WTC11 (cell line): ENCODE data around the gene WNK2. TPM values are rescaled to one million over a fixed set of nuclear protein-coding genes. Genes with fewer than 3 reads are reported as not detected.

ENCODE experiments used
- ATAC-seq: fragments of 200-7000 bp; cut with Tn5 transposase; 2 replicates; pipeline ENCODE4 v1.10.0; 2021; ENCODE audit warnings: mild to moderate bottlenecking, moderate library complexity
- CTCF ChIA-PET: fragments of 300-600 bp; sonication (Branson Sonifier 250); formaldehyde crosslinking; loops from one replicate; lab custom pipeline; 2021; ENCODE audit warnings: antibody characterized with exemption; lab: Charles Lee
- POLR2A ChIA-PET: fragments of 350-600 bp; sonication (Branson Sonifier 250); formaldehyde crosslinking; loops from one replicate; lab custom pipeline; 2021; ENCODE audit warnings: antibody characterized with exemption; lab: Charles Lee
- DNase-seq: peaks from one replicate; pipeline ENCODE4 v3.0.0; 2021; ENCODE audit warnings: low spot score
- H3K27ac Mint-ChIP-seq: 2 replicates; pipeline ENCODE4 v1.8.0; 2021; ENCODE audit warnings: mixed read lengths
- H3K27me3 Mint-ChIP-seq: 2 replicates; pipeline ENCODE4 v1.8.0; 2021; ENCODE audit warnings: low read depth, mild to moderate bottlenecking, moderate library complexity, mixed read lengths
- H3K36me3 Mint-ChIP-seq: 2 replicates; pipeline ENCODE4 v1.8.0; 2021; ENCODE audit warnings: mixed read lengths
- H3K4me1 Mint-ChIP-seq: 2 replicates; pipeline ENCODE4 v1.8.0; 2022; ENCODE audit warnings: mixed read lengths
- H3K4me3 Mint-ChIP-seq: 2 replicates; pipeline ENCODE4 v1.8.0; 2021; ENCODE audit warnings: mild to moderate bottlenecking, moderate library complexity, mixed read lengths
- H3K9me3 Mint-ChIP-seq: 2 replicates; pipeline ENCODE4 v1.8.0; 2021; ENCODE audit warnings: mixed read lengths
- CREB1 ChIP-seq: sonication (generic); formaldehyde crosslinking; IDR thresholded peaks from 2 replicates; pipeline ENCODE4 v1.8.0; 2023; ENCODE audit warnings: mild to moderate bottlenecking, missing genetic modification reagents
- CREM ChIP-seq: sonication (generic); formaldehyde crosslinking; IDR thresholded peaks from 2 replicates; pipeline ENCODE4 v1.8.1; 2022; ENCODE audit warnings: mild to moderate bottlenecking, missing genetic modification reagents, moderate library complexity
- ESRRA ChIP-seq: sonication (generic); formaldehyde crosslinking; IDR thresholded peaks from 2 replicates; pipeline ENCODE4 v1.8.1; 2022; ENCODE audit warnings: mild to moderate bottlenecking, missing genetic modification reagents, borderline replicate concordance
- GABPB1 ChIP-seq: sonication (generic); formaldehyde crosslinking; IDR thresholded peaks from 2 replicates; pipeline ENCODE4 v1.8.1; 2023; ENCODE audit warnings: mild to moderate bottlenecking, missing genetic modification reagents
- MYBL2 ChIP-seq: sonication (generic); formaldehyde crosslinking; IDR thresholded peaks from 2 replicates; pipeline ENCODE4 v1.8.1; 2023; ENCODE audit warnings: mild to moderate bottlenecking, moderate library complexity, missing genetic modification reagents
- NFYB ChIP-seq: sonication (generic); formaldehyde crosslinking; conservative IDR thresholded peaks from 2 replicates; pipeline ENCODE4 v1.8.0; 2022; ENCODE audit warnings: low read depth, missing genetic modification reagents
- NR1H2 ChIP-seq: sonication (generic); formaldehyde crosslinking; IDR thresholded peaks from 2 replicates; pipeline ENCODE4 v1.9.0; 2021; ENCODE audit warnings: mild to moderate bottlenecking, moderate library complexity, missing genetic modification reagents
- RORB ChIP-seq: fragments of 250-450 bp; sonication (Bioruptor Pico); IDR thresholded peaks from 2 replicates; pipeline ENCODE4 v1.9.0; 2021; ENCODE audit warnings: mild to moderate bottlenecking
- SOX15 ChIP-seq: fragments of 250-450 bp; sonication (Bioruptor Pico); IDR thresholded peaks from 2 replicates; pipeline ENCODE4 v1.9.0; 2021; ENCODE audit warnings: mild to moderate bottlenecking
- TP53 ChIP-seq: sonication (generic); formaldehyde crosslinking; IDR thresholded peaks from 2 replicates; pipeline ENCODE4 v1.8.1; 2023; ENCODE audit warnings: mild to moderate bottlenecking, missing genetic modification reagents
- ZNF219 ChIP-seq: sonication (generic); formaldehyde crosslinking; IDR thresholded peaks from 2 replicates; pipeline ENCODE4 v1.8.0; 2023; ENCODE audit warnings: missing genetic modification reagents, mild to moderate bottlenecking, borderline replicate concordance
- ZNF232 ChIP-seq: sonication (generic); formaldehyde crosslinking; IDR thresholded peaks from 2 replicates; pipeline ENCODE4 v1.8.0; 2022; ENCODE audit warnings: mild to moderate bottlenecking, missing genetic modification reagents
- total RNA-seq: library from RNA; stranded (reverse); gene quantifications from 3 replicates; pipeline ENCODE4 v1.2.3, GENCODE V29; 2021
- TF ChIP-seq, protein P1 (sequence below): sonication (generic); formaldehyde crosslinking; IDR thresholded peaks from 2 replicates; pipeline ENCODE4 v1.8.1; 2022; ENCODE audit warnings: mild to moderate bottlenecking, missing genetic modification reagents, moderate library complexity, borderline replicate concordance
- TF ChIP-seq, protein P2 (sequence below): fragments of 250-450 bp; sonication (Bioruptor Pico); IDR thresholded peaks from 2 replicates; pipeline ENCODE4 v1.9.0; 2021; ENCODE audit warnings: mild to moderate bottlenecking
- TF ChIP-seq, protein P3 (sequence below): fragments of 200-600 bp; IDR thresholded peaks from 2 replicates; pipeline ENCODE4 v1.8.0; 2022; ENCODE audit warnings: antibody characterized with exemption
- TF ChIP-seq, protein P4 (sequence below): sonication (generic); formaldehyde crosslinking; IDR thresholded peaks from 2 replicates; pipeline ENCODE4 v1.8.0; 2023; ENCODE audit warnings: missing genetic modification reagents
- TF ChIP-seq, protein P5 (sequence below): fragments of 250-450 bp; sonication (Bioruptor Pico); IDR thresholded peaks from 2 replicates; pipeline ENCODE4 v2.1.2; 2022; ENCODE audit warnings: mild to moderate bottlenecking, moderate library complexity
- TF ChIP-seq, protein P6 (sequence below): sonication (generic); formaldehyde crosslinking; IDR thresholded peaks from 2 replicates; pipeline ENCODE4 v1.8.1; 2022; ENCODE audit warnings: missing genetic modification reagents, borderline replicate concordance

The WNK2 gene
- total RNA-seq, 1 experiment from 2014 or later, result 120 TPM

DNA sequence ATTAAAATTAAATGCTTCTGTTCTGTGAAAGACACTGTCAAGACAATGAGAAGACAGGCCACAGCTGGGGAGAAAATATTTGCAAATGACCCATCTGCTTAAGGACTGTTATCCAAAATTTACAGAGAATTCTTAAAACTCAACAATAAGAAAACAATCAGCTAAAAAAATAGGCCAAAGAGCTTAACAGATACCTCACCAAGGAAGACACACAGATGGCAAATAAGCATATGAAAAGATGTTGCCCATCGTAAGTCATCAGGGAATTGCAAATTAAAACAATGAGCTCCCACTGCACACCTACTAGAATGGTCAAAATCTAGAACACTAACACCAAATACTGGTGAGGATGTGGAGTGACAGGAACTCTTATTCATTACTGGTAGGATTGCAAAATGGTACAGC lies 10.3 kb downstream of the WNK2 start (continued):
- TF ChIP-seq, protein P1, sequence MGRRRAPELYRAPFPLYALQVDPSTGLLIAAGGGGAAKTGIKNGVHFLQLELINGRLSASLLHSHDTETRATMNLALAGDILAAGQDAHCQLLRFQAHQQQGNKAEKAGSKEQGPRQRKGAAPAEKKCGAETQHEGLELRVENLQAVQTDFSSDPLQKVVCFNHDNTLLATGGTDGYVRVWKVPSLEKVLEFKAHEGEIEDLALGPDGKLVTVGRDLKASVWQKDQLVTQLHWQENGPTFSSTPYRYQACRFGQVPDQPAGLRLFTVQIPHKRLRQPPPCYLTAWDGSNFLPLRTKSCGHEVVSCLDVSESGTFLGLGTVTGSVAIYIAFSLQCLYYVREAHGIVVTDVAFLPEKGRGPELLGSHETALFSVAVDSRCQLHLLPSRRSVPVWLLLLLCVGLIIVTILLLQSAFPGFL (CRISPR knock-in tag), result no peak
- no peak for TF ChIP-seq TP53
- no peak for TF ChIP-seq NR1H2 (CRISPR knock-in tag)
- TF ChIP-seq, all 79 proteins: peak for 0

DNA sequence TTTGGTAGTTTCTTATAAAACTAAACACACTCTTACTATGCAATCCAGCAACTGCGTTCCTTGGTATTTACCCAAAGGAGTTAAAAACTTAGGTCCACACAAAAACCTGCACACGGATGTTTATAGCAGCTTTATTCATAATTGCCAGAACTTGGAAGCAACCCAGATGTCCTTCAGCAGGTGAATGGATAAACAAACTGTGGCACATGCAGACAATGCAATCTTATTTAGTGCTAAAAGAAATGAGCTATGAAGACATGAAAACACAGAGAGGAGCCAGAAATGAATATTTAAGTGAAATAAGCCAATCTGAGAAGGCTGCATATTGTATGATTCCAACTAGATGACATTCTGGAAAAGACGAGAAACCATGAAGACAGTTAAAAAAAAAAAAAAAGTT lies 10.7 kb downstream of the WNK2 start:
- H3K36me3 Mint-ChIP-seq, result no peaks in the 10 kb centered on the region
- ATAC-seq (no peak), DNase-seq (no peak)
- no peaks in the 10 kb centered on the region for H3K9me3 Mint-ChIP-seq
- POLR2A ChIA-PET, result no interaction called here
- peaks cover 50% of the 10 kb centered on the region for H3K4me1 Mint-ChIP-seq
- no peaks in the 10 kb centered on the region for H3K27me3 Mint-ChIP-seq
- H3K27ac Mint-ChIP-seq, result no peak overlapping the region
- TF ChIP-seq SOX15, result no peak
- TF ChIP-seq, protein P2, sequence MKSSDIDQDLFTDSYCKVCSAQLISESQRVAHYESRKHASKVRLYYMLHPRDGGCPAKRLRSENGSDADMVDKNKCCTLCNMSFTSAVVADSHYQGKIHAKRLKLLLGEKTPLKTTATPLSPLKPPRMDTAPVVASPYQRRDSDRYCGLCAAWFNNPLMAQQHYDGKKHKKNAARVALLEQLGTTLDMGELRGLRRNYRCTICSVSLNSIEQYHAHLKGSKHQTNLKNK (CRISPR knock-in tag), result no peak
- TF ChIP-seq GABPB1 (CRISPR knock-in tag), result no peak
- TF ChIP-seq CREM, result no peak
- no peak for TF ChIP-seq CREB1 (CRISPR knock-in tag)
- TF ChIP-seq, protein P3, sequence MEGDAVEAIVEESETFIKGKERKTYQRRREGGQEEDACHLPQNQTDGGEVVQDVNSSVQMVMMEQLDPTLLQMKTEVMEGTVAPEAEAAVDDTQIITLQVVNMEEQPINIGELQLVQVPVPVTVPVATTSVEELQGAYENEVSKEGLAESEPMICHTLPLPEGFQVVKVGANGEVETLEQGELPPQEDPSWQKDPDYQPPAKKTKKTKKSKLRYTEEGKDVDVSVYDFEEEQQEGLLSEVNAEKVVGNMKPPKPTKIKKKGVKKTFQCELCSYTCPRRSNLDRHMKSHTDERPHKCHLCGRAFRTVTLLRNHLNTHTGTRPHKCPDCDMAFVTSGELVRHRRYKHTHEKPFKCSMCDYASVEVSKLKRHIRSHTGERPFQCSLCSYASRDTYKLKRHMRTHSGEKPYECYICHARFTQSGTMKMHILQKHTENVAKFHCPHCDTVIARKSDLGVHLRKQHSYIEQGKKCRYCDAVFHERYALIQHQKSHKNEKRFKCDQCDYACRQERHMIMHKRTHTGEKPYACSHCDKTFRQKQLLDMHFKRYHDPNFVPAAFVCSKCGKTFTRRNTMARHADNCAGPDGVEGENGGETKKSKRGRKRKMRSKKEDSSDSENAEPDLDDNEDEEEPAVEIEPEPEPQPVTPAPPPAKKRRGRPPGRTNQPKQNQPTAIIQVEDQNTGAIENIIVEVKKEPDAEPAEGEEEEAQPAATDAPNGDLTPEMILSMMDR, result no peak
- TF ChIP-seq RORB (CRISPR knock-in tag), result no peak
- no peak for TF ChIP-seq ESRRA (CRISPR knock-in tag)
- TF ChIP-seq ZNF219 (CRISPR knock-in tag), result no peak
- TF ChIP-seq, protein P4, sequence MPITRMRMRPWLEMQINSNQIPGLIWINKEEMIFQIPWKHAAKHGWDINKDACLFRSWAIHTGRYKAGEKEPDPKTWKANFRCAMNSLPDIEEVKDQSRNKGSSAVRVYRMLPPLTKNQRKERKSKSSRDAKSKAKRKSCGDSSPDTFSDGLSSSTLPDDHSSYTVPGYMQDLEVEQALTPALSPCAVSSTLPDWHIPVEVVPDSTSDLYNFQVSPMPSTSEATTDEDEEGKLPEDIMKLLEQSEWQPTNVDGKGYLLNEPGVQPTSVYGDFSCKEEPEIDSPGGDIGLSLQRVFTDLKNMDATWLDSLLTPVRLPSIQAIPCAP (CRISPR knock-in tag), result no peak
- no peak for TF ChIP-seq MYBL2 (CRISPR knock-in tag)
- no peak for TF ChIP-seq ZNF232 (CRISPR knock-in tag)
- TF ChIP-seq, protein P5, sequence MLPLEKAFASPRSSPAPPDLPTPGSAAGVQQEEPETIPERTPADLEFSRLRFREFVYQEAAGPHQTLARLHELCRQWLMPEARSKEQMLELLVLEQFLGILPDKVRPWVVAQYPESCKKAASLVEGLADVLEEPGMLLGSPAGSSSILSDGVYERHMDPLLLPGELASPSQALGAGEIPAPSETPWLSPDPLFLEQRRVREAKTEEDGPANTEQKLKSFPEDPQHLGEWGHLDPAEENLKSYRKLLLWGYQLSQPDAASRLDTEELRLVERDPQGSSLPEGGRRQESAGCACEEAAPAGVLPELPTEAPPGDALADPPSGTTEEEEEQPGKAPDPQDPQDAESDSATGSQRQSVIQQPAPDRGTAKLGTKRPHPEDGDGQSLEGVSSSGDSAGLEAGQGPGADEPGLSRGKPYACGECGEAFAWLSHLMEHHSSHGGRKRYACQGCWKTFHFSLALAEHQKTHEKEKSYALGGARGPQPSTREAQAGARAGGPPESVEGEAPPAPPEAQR (CRISPR knock-in tag), result no peak
- no peak for TF ChIP-seq NFYB
- TF ChIP-seq, protein P6, sequence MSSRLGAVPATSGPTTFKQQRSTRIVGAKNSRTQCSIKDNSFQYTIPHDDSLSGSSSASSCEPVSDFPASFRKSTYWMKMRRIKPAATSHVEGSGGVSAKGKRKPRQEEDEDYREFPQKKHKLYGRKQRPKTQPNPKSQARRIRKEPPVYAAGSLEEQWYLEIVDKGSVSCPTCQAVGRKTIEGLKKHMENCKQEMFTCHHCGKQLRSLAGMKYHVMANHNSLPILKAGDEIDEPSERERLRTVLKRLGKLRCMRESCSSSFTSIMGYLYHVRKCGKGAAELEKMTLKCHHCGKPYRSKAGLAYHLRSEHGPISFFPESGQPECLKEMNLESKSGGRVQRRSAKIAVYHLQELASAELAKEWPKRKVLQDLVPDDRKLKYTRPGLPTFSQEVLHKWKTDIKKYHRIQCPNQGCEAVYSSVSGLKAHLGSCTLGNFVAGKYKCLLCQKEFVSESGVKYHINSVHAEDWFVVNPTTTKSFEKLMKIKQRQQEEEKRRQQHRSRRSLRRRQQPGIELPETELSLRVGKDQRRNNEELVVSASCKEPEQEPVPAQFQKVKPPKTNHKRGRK (CRISPR knock-in tag), result no peak
- CTCF ChIA-PET, result interaction anchor here (0.7 to 5.3 kb wide), 5 partner anchors 30 to 110 kb away, joined by 3 to 29 read pairs (median 4); no protein-coding TSS in a partner anchor
- no peak overlapping the region for H3K4me3 Mint-ChIP-seq
